GM21737 (cell line): ENCODE measurements around the gene MAP4K3.
A peak's percentile ranks its signal among the peaks of the same experiment; 100 is the strongest.
"Not testable (repeated sequence)": the region's sequence is repeated elsewhere in the genome, so short reads cannot be mapped to it uniquely, and the experiment has no call there.

Experiments
- ATAC-seq: cut with Tn5 transposase; IDR thresholded peaks from one replicate; pipeline ENCODE4 v1.9.1; 2021; ENCODE audit warnings: mild to moderate bottlenecking, moderate library complexity; ENCODE audit not compliant: unreplicated experiment

The MAP4K3 gene

DNA sequence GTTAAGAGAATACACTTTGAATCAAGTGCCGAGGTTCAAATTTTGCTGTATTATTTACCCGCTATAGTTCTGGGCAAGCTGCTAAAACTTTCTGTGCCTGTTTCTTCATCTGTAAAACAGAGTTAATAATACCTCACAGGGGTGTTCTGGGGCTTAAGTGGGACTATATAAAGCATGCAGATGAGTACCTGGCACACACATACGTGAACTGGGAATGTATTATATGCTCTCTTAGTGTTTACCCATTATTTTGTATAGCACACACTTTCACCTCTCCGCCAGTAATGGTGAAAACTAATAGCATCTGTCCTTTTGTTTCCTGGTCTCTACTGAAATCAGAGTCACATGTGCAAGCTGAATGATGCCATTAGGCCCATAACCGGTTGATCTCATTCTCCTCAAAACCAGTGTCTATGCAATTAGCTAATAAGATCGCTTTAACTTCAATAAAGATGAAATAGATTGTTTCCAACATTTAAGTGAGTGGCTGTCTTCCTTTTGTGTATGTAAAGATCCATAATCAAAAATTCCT lies 189.5 kb downstream of the MAP4K3 start:
- no peak for ATAC-seq

GRCh38 chr2:39246382-39246980 lies 190.6 kb downstream of the MAP4K3 start:
- no peak for ATAC-seq

- not testable (repeated sequence) for ATAC-seq
These were observed 192.0 kb downstream of the MAP4K3 start for GRCh38 chr2:39244963-39245625.

- not testable (repeated sequence) for ATAC-seq
These were observed 192.7 kb downstream of the MAP4K3 start for GRCh38 chr2:39244241-39244862.

- ATAC-seq, result no peak
These were observed 193.5 kb downstream of the MAP4K3 start, which contains the start of gene CDKL4 for GRCh38 chr2:39243469-39244123. CDKL4 (minus strand) TSS chr2:39243970.

GRCh38 chr2:39241588-39241987 lies 195.5 kb downstream of the MAP4K3 start:
- ATAC-seq, result no peak

DNA sequence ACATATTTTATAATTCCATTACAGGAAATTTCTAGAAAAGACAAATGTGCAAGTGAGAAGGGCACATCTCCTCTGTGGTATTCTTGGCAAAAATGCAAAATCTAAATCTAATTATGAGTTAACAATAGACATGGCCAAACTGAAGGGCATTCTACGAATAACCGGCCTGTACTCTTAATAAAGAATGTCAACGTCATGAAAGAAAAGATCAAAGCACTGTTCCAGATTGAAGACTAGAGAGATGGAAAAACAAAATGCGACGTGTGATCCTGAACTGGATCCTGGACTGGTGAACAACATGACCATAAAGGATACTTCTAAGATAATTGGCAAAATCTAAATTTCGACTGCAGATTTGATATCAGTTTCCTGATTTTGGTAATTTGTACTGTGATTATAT lies 196.3 kb downstream of the MAP4K3 start:
- no peak for ATAC-seq

- no peak for ATAC-seq
These were observed 202.3 kb downstream of the MAP4K3 start for GRCh38 chr2:39234754-39235153.

GRCh38 chr2:39232141-39232540 lies 204.9 kb downstream of the MAP4K3 start:
- no peak for ATAC-seq

GRCh38 chr2:39228413-39229209 lies 208.5 kb downstream of the MAP4K3 start:
- peak; percentile 32 for ATAC-seq

GRCh38 chr2:39227628-39228412 lies 209.3 kb downstream of the MAP4K3 start:
- peak; percentile 78 for ATAC-seq

GRCh38 chr2:39225567-39225966 lies 211.5 kb downstream of the MAP4K3 start:
- ATAC-seq, result no peak

GRCh38 chr2:39223909-39224308 lies 213.2 kb downstream of the MAP4K3 start:
- no peak for ATAC-seq

DNA sequence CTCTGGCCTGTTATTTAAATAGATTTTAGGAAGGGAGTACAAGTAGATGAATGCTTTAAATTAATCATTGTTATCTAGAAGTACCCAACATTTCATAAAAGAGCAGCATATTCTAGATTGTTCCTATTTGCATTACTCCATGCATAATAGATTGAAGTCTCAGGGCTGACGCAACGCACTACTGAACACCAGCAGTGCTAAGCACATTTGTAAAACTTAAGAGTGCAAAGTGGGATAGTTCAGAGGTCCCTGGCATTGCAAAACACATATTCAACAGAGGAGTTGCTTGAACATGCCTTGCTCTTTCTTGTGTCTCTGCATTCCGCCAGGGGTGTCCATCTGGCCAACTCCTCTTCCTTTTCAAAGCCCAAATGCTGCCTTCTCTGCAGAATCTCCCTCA lies 215.6 kb downstream of the MAP4K3 start:
- ATAC-seq, result no peak

DNA sequence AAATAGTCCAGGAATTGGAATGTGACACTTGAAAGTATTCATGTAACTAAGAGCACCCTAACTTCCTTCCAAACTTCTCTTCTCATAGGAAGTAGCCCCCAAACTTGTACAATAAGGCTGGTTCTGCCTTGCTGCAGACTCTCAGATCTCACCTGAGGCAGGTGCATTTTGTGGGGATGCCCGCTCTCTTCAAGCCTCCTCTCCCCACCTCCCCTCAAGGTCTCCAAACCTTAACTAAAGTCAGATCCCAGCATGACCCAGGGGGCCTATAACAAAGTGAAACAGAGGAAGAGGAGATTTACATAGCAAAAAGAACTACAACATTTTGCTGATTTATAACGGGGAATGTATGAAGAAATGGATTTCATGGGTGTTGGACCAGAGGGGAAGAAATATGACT lies 216.9 kb downstream of the MAP4K3 start:
- no peak for ATAC-seq

DNA sequence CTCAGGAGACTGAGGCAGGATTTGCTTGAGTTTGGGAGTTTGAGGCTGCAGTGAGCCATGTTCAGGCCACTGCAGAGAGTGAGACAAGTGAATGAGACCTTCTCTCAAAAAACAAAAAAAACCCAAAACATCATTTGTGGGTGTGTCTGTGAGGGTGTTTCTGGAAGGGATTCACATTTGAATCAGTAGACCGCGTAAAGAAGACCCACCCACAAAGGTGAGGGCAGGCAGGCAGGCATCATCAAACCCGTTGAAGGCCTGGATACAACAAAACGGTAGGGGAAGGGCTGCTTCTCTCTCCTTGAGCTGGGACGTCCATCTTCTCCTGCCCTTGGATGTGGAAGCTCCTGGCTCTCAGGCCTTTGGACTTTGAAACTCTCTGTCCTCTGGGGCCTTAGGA lies 218.7 kb downstream of the MAP4K3 start:
- no peak for ATAC-seq

GRCh38 chr2:39217192-39217550 lies 219.9 kb downstream of the MAP4K3 start:
- ATAC-seq, result no peak

DNA sequence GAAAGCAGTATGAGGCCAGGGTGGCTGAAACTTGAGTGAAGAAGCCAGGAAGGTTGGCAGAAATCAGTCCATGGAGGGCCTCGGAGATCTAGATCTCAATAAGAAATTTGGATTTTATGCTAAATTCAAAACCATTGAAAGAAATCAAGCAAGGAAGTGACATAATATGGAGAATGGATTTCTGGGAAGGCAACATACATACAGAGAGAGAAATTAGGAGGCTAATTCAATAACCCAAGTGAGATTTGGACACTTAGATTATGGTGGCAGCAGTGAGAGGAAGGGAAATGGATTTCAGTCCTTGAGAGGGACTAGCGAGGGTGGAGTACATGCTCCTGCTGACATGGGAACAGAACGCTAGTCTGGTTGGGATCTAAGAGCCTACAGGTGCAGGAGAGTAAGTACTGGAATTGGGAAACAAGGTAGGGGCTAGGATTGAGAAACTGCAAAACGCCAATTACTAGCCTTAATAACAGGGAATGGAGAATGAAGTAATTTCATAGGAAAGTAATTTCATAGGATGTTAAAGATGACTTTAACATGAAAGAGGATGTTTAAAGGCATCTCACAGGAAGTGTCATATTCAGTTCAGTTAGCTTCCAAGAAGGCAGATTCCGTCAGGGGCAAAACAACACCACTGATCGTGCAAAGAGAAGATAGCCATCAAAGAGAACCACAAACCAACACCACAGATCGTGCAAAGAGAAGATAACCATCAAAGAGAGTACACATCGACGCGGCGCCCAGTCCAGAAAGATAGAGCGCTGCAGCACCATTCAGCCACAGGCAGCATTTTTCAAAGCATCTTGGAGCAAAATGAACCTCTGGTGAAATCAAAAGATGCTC lies 220.5 kb downstream of the MAP4K3 start:
- no peak for ATAC-seq

- no peak for ATAC-seq
These were observed 221.5 kb downstream of the MAP4K3 start for GRCh38 chr2:39215545-39215944.
